ENCODE data around the gene TBC1D22B. TPM values are rescaled to one million over a fixed set of nuclear protein-coding genes. Genes with fewer than 3 reads are reported as not detected.
A peak's percentile ranks its signal among the peaks of the same experiment; 100 is the strongest.

The TBC1D22B gene
- total RNA-seq, 4 donors from 2014 or later, result 8.0 to 9.5 (median 8.5) TPM

DNA sequence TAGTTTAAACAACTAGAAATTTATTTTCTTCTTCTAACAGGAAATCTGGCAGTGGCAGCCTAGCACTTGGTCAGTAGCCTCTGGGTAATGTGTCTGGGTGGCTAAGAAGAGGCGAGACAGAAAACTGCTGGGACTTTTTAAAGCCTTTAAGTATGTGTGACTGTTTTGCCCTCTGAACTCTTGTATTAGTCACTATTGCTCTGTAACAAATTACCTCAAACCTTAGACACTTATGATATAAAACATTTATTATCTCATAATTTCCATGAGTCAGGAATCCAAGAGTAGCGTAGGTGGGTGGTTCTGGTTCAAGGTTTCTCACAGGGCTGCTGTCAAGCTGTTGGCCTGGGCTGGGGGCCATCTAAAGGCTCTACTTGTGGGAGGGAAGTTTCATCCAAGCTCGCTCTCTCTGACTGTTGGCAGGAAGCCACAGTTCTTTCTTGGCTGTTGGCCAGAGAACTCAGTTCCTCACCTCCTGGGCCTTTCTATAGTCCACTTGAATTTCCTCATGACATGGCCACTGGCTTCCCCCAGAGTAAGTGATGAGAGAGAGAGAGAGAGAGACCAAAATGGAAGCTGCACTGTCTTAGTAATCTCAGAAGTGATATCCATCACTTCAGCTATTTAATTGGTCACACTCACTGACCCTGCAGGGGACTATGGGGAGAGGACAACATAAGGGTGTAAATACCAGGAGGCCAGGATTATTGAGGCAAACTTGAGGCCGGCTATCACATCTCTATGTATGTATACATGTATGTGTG, 17.4 kb upstream of the TBC1D22B start:
- peak; percentile 95 for DNase-seq (ENCODE audit: low spot score)
- TF ChIP-seq, protein P1, sequence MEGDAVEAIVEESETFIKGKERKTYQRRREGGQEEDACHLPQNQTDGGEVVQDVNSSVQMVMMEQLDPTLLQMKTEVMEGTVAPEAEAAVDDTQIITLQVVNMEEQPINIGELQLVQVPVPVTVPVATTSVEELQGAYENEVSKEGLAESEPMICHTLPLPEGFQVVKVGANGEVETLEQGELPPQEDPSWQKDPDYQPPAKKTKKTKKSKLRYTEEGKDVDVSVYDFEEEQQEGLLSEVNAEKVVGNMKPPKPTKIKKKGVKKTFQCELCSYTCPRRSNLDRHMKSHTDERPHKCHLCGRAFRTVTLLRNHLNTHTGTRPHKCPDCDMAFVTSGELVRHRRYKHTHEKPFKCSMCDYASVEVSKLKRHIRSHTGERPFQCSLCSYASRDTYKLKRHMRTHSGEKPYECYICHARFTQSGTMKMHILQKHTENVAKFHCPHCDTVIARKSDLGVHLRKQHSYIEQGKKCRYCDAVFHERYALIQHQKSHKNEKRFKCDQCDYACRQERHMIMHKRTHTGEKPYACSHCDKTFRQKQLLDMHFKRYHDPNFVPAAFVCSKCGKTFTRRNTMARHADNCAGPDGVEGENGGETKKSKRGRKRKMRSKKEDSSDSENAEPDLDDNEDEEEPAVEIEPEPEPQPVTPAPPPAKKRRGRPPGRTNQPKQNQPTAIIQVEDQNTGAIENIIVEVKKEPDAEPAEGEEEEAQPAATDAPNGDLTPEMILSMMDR (IDR thresholded peaks at IDR 0.05), result no peak
- ATAC-seq (ENCODE audit: low FRiP score), result peak; percentile 76

DNA sequence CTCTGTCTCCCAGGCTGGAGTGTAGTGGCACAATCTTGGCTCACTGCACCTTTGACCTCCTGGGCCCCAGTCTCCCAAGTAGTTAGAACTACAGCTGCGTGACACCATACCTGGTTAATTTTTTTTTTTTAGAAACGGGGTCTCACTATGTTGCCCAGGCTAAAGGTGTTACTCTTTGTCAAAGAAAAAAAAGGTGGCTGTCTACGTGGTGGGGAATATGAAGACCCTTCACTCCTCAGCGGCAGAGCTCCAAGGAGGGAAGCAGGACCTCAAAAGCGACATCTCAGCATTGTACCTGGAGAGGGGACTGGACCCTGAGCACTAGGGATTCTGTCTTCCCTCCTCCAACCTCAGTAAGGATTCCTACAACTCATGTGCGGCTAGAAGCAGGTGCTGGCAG, 16.4 kb upstream of the TBC1D22B start:
- no peak for ATAC-seq (ENCODE audit: low FRiP score)
- TF ChIP-seq, protein P1 (IDR thresholded peaks at IDR 0.05), result no peak
- no peak for DNase-seq (ENCODE audit: low spot score)

DNA sequence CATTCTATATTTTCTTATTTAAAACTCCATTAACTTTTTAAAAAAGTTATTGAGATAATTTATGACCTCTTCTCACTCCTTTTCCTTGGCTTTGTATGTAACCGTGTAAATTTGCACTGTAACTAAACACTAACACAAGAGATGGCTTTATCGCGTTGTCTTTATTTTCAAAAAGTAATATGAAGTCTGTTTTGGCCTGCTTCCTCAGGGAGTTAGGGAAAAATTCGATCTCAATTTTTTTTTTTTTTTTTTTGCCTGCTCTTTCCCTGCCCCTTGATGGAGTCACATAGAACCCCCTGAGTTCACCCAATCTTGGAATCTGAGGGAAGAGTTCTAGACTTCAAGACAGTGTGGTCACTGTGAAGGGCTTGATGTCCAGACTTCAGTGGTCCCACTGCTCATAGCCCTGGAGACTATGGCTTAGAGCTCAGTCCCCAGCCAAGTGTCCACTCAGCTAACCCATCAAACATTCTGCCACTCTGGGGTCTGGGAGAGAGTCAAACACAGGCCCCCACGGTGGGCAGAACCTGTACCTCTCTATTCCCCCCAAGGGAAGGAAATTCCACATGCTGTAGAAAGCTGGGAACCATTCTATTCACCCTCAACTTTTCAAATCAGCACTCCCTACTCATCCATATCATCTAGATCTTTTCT, 15.7 kb upstream of the TBC1D22B start:
- ATAC-seq (ENCODE audit: low FRiP score), result no peak
- TF ChIP-seq, protein P1 (IDR thresholded peaks at IDR 0.05), result no peak
- DNase-seq (ENCODE audit: low spot score), result no peak

DNA sequence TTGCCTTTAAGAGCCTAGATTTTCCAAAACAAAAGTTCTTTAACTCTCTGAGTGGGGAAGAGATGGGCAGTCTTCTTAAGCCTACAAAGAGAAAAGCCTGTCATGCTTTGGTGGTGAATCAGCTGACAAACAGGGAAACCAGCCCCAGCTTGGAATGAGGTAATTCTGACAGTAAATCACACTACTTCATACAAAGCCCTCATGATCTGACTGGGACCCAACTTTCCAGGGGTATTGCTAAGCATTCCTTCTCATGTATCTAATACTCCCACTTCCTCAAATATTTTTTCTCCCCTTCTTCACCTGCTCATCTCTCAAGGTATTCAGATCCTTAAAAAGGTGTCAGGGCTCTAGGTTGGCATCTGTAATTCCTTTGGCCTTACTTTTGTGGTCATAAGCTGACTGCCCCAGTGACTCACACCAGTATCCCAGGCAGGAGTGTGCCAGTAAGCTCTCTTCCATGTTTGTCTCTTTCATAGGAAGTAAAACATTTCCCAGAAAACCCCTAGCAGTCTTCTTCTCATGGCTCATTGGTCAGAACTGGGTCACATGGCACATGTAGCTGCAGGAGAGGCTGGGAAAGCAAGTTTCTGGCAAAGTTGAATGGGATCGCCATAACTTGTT, 15.0 kb upstream of the TBC1D22B start:
- ATAC-seq (ENCODE audit: low FRiP score), result peak; percentile 61
- peak; percentile 42 for DNase-seq (ENCODE audit: low spot score)
- TF ChIP-seq, protein P1 (IDR thresholded peaks at IDR 0.05), result no peak

DNA sequence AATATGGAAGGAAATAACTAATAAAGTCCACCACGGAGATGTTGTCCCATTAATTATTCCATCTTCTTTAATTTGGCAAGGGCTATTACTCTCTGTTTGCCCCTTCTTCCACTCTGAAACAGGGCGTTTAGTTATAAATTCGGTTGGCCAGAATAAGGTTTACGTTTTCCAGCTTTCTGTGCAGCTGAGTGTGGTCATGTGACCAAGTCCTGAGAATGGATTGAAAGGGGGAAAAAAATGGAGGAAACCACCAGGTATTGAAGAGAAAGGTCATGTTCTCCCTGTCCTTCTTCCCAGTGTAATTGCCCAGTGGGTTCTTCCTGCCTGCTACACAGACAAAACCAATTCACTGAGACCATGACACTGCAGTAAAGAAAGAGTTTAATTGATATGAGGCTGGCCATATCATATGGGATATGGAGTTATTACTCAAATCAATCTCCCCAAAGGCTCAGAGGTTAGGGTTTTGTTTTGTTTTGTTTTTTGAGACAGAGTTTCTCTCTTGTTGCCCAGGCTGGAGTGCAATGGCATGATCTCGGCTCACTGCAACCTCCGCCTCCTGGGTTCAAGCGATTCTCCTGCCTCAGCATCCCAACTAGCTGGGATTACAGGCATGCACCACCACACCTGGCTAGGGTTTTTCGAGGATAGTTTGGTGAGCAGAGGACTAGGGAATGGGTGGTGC, 14.3 kb upstream of the TBC1D22B start:
- no peak for DNase-seq (ENCODE audit: low spot score)
- no peak for ATAC-seq (ENCODE audit: low FRiP score)

DNA sequence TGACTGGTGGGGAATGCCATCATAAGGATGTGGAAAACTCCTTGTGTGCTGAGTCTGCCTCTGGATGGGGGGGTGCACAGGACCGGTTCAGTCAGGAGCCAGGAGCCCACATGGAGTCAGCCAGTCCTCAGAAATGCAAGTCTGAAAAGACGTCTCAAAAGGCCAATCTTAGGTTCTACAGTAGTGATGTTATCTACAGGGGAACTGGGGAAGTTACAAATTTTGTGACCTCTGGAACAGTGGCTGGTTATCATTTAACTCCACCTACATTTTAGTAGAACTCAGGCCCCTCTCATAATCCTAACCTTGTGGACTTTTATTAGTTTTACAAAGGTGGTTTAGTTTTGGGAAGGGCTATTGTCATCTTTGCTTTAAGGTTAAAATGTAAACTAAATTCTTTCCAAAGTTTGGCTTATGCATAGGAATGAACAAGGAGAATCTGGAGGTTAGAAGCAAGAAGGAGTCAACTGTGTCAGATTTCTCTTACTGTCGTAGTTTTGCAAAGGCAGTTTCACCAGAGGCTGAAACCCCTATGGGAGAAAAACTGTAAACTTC, 13.7 kb upstream of the TBC1D22B start:
- ATAC-seq (ENCODE audit: low FRiP score) (no peak), DNase-seq (ENCODE audit: low spot score) (no peak)
- TF ChIP-seq, protein P1 (IDR thresholded peaks at IDR 0.05), result no peak

More for the DNA sequence above, 14.3 kb upstream of the TBC1D22B start:
- TF ChIP-seq, protein P1 (IDR thresholded peaks at IDR 0.05), result no peak
